HG03469 (cell line): ENCODE results near the gene CHRNA7.
"Not testable (repeated sequence)": the region's sequence is repeated elsewhere in the genome, so short reads cannot be mapped to it uniquely, and the experiment has no call there.

ENCODE experiments used
- ATAC-seq: cut with Tn5 transposase; IDR thresholded peaks from one replicate; pipeline ENCODE4 v1.9.1; 2021; ENCODE audit warnings: mild to moderate bottlenecking, moderate library complexity, moderate number of reproducible peaks; ENCODE audit not compliant: unreplicated experiment

CHRNA7 gene

DNA sequence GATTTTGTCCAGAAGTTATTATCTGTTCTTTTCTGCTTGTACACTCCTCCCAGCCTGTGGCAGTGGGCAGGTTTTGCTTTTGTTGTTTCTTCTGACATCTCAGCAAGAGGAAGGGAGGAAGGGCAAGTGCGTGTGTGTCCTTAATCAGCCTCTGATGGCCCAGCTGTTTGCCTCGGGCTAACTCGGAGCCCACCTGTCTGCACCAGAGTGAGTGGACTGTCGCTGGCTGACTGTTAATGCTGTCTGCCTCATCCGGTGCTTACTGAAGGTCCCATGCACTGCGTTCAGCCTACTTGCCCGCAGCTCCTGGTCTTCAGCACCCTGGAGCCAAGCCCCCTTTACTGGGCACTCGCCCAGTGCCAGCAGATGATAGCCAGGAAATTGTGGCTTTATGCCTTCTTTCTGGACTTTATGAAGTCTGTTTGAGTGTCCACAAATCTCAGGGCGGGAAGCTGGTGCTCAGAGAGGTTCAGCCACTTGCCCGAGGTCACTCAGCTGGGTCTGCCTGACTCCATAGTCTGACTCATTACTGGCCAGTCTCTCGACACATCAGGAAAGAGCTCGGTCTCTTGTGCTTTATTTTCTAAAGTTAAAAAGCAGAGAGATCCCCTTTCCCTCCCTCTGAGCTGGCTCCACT lies 89.5 kb downstream of the CHRNA7 start:
- ATAC-seq, result no peak

DNA sequence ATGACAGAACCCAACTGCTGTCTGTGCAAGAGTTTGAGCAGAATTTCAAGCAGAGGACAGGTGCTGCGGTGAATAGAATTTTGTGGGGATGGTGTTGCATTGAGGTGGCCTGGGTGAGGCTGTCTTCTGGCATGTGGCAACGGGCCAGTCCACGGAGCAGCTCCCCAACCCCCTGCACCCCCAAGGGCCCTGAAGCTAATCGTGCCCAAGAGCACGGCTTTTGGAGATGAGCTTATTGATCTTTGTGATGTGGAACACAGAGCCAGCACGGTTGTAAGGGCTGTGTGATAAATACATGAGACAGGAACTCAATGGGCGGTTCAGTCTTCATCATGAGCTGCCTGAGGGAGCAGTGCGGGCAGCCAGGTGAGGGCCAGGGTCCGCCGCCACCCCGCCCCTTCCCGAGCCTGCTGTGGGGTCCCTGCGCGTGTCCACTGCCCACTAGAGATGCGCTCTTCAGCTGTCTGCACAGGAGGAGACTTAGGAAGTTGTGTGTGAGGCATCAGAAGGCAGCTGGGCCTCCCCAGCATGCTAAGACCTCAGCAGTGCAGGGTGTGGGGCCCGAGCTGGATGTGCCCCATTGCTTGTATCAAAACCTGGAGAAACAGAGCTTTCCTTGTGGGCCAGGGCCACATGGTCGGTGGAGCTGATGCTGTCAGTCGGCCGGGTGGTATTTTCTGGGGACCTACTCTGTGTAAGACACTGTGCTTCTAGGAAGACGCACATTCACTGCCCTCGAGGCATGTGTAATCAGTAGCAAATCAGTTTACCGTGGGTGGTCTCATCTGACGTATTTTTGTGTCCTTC lies 90.5 kb downstream of the CHRNA7 start:
- ATAC-seq, result no peak

DNA sequence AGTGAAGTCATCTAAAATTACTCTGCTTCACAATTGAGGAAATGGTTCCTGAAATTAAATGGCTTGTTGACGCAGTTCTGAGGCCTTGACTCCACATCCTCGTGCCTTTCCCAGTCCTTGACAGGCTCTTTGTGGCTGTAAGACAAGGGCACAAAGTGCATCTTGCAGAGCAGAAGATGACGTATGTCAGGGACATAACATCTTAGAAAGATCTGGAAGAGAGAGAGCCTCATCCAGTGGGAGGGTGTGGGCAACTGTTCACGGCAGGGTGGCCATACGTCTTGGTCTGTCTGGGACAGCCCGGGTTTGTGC lies 91.0 kb downstream of the CHRNA7 start:
- no peak for ATAC-seq

DNA sequence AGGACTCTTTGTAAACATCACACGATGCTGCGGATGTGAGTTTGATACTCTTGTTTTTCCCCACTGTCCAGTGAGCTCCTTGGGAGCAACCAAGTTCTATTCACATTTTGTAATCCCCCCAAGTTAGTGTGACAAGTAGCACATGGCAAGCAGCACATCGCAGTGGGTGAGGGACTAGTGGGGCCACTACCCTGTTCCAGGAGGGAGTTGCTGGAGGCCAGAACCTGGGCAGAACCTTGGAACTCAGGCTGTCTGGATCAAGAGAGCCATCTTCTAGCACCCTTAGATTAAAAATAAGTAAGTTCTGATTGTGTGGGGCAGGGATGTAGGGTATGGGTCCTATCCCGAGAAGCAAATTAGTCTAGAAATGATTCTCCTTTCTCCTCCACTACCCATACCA lies 91.7 kb downstream of the CHRNA7 start:
- no peak for ATAC-seq

DNA sequence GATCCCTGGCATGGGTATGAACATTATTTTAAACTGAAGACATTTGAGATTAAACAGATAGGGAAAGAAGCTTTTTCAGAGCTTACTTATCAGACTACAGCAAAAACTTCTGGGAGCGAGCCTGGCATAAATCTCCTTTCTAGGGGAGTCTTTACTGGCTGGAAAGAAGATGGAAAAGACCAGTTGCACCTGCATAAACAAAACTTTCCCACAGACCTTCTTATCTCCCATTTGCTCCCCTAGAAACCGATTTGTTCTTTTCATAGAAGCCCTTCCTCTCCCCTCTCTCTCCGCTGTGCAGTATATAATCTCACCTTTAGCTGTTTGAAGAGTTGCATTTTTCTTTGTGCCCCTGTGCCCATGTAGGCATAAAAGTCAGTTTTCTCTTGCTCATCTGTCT lies 93.2 kb downstream of the CHRNA7 start:
- ATAC-seq, result no peak

DNA sequence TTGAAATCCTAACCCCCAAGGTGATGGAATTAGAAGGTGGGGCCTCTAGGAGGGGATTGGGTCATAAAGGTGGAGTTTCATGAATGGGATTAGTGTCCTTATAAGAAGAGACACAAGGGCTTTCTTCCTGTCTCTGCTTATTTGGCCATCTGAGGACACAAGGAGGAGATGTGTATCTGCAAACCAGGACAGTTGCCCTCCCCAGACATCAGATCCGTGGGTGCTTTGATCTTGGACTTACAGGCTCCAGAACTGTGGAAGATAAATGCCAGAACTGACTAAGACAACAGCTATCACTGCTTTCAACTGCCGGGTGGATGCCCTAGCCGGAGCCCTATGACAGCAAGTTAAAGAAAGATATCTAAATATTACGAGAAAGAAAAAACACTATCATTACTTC lies 94.4 kb downstream of the CHRNA7 start:
- ATAC-seq, result no peak

DNA sequence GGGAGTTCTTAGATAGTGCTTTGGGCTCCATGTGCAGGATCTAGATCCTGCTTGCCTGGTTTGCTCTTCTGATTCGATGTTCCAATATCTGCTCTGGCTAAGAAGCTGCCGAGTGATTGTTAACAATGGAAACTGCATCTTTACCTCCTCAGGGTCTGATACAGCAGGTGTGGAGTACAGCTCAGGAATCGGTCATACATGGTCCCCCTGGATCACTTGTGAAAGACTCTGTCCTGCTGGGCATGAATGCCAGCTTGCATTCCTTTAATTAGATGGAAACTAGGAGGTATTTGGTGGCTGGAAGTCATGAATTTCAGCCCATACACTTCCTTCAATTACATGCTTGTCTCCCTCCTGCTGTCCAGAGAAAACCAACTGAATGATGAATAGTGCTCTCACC lies 95.3 kb downstream of the CHRNA7 start:
- ATAC-seq, result no peak

DNA sequence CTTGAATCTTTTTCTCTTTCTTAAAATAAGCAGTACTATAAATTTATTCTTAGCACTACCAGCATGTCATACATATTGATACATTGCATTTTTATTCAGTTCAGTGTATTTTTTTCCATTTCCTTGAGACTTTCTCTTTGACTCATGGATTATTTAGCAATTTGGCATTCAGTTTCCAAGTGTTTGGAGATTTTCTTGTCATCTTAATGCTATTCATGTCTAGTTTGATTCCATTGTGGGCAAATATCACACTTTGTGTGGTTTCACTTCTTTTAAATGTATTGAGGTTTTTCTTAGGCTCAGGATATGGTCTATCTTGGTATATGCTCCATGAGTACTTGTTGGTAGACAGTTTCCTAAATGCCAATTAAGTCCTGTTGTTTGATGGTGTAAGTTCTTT lies 99.5 kb downstream of the CHRNA7 start:
- ATAC-seq, result no peak

DNA sequence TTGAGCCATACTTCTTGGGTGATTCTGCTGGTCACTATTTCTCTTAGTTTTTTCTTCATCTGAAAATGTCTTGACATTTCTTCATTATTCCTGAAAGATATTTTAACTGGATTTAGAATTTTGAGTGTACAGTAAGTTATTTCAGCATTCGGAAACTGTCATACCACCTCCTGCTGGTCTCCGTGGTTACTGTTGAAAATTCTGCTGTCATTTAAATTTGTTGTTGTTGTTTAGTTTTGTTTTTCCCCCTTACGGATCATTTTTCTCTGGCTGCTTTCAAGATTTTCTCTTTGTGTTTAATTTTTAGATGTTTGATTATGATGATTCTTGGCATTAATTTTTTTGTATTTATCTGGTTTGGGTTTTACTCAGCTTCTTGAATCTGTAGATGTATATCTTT lies 100.5 kb downstream of the CHRNA7 start:
- no peak for ATAC-seq

DNA sequence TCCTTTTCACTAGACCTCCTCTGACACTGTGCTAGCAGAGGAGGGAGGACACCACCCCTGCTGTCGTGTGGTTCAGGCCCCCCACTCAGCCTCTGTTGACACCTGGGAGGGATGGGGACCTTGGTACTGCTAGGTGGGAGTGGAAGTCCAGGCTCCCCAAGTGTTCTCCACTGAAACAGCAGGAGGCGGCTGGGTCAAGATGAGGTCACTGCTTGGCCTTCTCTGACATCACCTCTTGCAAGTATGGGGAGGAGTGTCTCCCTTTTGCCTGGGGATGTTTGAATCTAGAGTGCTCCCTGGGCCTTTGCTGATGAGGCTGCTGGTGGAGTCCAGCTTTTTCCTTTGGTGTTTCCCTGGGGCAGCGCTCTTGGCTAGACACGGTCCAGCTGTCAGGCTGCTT lies 101.5 kb downstream of the CHRNA7 start:
- no peak for ATAC-seq

DNA sequence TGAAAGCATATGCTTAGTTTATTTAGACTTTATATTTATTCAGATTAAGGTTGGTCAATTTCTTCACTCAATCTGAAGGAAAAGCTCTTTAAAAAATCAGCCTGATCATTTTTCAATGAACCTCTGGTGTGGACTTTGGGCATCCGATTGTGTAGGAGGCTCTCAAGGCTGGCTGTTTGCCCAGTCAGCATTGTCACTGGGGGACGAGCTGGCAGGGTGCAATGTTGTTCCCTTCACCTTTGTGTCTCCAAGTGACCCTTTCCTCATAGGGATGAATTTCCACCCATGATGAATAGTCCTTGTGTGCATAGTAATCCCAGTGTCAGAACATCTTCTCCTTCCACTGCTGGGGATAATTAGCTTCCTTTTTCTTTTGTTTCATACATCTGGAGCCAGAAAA lies 102.5 kb downstream of the CHRNA7 start:
- ATAC-seq, result no peak

DNA sequence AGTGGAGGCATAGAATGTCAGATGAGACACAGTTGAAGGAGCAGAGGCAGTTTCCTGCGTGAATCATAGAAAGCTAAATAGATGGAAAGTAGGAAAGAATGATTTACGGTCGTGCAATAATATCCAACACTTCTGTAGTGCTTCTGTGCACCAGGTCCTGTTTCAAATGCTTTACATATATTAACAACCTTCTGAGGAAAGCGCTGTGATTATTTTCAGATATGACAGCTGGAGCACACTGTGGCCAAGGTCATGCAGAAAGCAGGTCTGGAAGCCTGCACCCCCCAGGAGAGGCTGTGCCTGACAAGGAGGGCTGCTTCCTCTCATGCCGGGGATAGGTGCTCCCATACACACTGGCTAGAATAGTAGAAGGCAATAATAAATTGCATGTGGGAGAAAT lies 104.5 kb downstream of the CHRNA7 start:
- no peak for ATAC-seq

DNA sequence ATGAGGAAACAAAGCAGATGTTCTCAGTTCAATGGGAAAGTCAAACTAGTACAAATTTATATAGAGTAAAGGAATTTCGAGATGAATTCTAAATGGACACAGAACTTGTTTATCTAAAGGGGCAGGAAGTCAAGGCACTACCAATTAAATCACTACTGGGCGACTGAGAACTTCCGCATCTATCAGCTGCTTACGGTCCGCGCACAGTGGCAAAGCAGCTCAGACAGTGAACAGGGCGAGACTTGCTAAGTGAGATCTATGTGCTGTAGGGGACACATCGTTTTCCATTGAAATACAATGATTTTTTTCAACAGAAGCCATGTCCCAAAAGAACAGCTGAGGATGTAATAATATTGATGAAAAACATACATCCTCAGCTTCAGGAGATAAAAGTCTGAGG lies 105.0 kb downstream of the CHRNA7 start:
- ATAC-seq, result no peak

DNA sequence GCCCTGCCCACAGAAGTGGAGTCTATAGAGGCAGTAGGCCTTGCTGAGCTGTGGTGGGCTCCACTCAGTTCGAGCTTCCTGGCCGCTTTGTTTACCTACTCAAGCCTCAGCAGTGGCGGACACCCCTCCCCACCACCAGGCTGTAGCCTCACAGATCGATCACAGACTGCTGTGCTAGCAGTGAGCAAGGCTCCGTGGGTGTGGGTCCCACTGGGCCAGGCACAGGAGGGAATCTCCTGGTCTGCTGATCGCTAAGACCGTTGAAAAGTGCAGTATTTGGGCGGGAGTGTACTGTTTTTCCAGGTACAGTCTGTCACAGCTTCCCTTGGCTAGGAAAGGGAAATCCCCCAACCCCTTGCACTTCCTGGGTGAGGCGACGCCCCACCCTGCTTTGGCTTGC lies 115.2 kb downstream of the CHRNA7 start:
- not testable (repeated sequence) for ATAC-seq

DNA sequence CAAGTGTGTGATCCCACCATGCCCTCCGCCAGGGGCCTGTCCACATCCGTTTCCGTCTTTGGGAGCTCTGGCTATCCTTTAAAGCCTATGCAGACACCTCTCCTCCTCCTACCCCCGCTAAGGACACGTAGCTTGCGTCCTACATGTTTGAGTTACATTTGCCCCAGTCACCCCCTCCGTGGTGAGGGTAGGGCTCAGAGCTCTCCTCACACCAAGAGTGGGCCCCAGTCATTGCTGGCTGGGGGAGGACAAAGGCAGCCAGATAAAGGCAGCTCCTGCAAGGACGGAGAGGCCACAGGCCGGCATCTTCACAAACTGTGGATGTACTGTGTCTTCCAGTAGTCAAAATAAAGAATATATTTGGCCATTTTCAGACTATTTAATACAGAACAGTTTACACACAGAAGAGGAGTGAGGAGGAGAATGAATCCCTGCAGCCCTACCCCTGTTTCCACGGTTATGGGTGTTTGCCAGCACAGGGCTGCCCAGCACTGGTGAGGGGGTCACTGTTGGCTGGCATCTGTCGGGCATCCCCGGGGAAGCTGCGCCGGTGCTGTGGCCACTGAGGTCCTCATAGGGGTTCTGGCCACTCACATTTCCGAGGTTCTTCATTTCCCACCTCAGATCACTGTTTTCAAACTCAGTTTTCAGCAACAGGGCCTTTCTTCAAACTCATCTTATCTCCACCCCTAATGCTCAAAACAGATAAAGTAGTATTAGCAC lies 118.7 kb downstream of the CHRNA7 start:
- no peak for ATAC-seq

DNA sequence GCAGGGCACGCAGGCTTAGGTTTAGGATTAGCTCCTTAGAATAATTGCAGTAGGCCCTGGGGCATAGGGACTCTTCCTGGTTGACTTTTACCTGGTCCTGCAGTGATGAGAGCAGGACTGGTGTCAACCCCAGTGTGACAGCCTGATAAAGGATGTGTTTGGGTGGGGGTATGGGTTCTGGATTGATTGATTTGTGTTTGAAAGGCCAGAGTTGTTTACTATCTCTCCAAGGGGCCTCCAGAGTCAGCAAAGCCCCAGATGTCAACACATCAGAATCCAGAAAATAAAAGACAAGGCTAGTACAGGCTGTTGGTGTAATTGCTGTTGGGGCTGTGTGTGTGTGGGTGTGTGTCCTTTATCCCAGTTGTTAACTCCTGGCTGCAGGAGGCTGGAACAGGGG lies 122.3 kb downstream of the CHRNA7 start:
- no peak for ATAC-seq

DNA sequence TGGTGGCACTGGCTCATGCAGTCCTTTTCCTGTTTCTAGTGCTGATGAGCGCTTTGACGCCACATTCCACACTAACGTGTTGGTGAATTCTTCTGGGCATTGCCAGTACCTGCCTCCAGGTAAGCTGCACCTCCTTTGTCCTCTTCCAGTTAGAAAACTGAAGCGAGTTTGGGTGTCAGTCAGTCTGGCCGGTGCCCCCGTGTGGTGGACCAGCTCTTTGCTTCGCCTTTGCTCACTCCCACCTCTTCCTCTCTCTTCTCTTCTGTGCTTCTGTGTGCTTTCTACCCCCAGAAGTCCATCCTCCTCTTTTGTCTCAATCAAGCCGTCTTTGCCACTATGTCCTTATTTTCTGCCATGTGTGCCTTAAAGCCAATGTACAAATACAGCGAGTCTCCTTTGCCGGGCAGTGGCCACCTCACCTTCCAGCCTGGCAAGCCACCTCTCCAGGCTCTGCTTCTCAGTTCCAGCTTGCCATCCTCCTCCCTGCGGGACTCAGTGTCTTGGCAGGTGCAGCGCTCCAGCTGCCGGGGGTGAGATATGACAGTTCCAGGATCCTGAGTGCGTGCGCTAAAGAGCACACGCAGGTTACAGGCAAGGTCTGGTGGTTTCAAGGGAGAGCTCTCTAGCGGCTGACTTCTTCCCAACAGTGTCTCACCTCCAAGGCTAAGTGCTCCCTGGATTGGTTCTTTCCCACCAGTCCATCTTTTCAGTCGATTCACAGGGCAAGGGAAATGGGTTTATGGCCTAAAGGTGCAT lies 123.7 kb downstream of the CHRNA7 start:
- not testable (repeated sequence) for ATAC-seq

DNA sequence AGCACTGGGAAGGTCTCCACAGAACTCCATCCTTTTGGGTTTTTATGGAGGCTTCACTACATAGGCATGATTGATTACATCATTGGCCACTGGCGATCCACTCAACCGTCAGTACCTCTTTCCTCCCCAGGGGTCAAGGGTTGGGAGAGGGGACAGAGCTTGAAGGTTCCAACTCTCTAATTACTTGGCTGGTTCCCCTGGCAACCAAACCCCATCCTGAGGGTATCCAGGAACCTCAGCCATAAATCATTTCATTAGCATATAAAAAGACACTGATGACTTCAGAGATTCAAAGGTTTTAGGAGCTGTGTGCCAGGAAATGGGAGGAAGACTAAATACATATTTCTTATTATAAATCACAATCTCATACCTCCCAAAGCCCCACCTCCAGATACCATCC lies 131.8 kb downstream of the CHRNA7 start:
- ATAC-seq, result not testable (repeated sequence)

DNA sequence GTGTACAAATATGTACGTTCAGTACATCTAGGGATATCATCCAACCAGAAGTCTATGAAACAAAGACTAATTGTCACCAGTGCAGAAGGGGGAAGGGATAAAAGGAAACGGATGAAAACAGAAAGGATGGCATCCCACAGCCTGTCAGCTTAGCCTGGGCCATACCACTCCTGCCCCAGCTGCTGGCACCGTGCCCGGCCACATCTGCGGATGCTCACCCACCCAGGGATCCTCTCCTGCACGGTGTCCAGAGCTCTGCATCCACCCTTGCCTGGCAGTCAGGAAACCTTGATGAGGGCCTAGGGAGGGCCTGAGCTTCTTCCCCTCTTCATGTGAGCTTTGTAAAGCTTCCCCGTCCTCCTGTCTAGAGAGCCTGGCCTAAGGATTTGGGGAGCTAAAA lies 133.8 kb downstream of the CHRNA7 start:
- not testable (repeated sequence) for ATAC-seq

DNA sequence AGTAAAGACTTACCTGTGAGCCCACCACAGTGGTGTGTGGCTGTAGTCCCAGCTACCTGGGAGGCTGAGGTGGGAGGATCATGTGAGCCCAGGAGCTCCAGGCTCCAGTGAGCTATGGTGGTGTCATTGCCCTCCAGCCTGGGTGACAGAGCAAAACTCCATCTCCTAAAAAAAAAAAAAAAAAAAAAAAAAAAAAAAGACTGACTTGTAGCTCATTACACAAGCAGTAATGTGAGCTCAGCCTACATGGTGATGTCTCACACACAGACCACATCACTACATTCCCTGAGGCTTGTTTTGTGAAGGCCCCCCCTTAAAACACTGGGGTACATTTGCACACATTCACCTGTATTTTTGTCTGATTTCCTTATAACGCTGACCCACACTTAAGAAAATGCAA lies 134.4 kb downstream of the CHRNA7 start:
- ATAC-seq, result not testable (repeated sequence)

DNA sequence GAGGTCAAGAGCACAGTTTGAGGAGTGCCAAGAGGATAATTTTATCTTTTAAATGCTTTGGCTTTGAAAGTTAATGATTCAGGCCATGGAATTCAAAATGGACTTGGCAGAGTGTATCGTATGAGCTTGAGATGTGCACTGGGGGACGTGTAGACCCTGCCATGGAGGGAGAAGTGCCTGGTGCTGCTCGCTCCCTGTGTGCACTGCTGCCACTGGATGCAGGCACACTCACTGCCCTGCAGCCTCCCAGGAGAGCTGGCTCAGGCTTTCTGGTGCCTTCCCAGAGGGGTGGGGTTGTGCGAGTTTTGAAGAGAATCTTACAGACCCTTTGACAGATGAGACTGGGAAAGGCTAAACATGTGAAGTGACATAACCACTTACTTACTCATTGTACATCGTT lies 135.5 kb downstream of the CHRNA7 start:
- not testable (repeated sequence) for ATAC-seq
